ENCODE data around the gene ACTL9. TPM values are rescaled to one million over a fixed set of nuclear protein-coding genes. Genes with fewer than 3 reads are reported as not detected.

ACTL9 gene
- total RNA-seq, 4 donors from 2014 or later = not detected

DNA sequence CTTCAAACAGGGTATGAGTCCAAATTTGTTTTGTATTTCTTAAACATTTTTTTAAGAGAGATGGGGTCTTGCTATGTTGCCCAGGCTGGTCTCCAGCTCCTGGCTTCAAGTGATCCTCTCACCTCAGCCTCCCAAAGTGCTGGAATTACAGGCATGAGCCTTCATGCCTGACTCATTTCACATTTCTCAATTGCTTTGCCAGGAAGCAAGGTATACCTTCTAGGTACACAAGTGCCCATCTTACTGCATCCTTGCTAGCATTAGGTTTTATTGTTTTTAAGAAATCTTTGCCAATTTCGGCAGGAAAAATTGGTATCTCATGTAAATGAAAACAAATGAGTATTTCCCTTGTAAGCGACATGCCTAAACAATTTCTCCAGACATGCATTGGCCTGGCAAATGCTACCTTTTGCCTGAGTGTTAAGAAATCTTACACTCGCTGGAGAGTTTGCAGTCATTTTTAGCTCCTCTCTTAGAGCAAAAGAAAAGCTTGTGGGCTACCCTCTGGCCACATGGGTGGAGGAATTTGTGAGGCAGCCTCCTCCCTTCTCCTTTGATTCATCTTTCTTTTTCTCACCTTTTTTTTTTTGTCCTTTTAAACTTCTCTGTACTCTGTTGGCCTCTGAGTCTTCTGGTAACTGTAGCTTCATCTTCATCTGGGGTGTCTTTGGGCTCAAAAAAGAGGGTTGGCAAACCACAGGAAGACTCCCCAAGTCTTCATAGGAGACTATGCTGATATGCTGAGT lies 33.0 kb downstream of the ACTL9 start:
- TF ChIP-seq, protein P1, sequence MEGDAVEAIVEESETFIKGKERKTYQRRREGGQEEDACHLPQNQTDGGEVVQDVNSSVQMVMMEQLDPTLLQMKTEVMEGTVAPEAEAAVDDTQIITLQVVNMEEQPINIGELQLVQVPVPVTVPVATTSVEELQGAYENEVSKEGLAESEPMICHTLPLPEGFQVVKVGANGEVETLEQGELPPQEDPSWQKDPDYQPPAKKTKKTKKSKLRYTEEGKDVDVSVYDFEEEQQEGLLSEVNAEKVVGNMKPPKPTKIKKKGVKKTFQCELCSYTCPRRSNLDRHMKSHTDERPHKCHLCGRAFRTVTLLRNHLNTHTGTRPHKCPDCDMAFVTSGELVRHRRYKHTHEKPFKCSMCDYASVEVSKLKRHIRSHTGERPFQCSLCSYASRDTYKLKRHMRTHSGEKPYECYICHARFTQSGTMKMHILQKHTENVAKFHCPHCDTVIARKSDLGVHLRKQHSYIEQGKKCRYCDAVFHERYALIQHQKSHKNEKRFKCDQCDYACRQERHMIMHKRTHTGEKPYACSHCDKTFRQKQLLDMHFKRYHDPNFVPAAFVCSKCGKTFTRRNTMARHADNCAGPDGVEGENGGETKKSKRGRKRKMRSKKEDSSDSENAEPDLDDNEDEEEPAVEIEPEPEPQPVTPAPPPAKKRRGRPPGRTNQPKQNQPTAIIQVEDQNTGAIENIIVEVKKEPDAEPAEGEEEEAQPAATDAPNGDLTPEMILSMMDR (IDR thresholded peaks at IDR 0.05; ENCODE audit: low read depth) = no peak

DNA sequence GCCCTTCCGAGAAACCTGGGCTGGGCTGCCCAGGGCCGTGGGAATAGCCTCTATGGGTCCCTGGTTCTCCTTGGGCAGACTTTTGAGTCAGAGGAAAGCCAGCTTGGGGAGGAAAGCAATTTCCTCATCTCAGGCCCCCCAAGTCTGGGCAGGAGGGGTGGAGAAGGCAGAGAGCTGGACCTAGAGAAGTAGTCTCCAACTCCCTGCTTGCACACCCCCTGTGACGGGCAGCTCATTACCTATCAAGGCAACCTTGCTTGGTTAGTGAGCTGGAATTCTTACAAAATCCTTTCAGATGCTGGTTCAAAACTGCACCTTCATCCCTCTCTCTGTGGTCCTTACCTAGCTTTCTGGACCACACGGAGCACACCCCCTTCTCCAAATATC lies 33.9 kb downstream of the ACTL9 start:
- TF ChIP-seq, protein P1 (IDR thresholded peaks at IDR 0.05; ENCODE audit: low read depth) = no peak

DNA sequence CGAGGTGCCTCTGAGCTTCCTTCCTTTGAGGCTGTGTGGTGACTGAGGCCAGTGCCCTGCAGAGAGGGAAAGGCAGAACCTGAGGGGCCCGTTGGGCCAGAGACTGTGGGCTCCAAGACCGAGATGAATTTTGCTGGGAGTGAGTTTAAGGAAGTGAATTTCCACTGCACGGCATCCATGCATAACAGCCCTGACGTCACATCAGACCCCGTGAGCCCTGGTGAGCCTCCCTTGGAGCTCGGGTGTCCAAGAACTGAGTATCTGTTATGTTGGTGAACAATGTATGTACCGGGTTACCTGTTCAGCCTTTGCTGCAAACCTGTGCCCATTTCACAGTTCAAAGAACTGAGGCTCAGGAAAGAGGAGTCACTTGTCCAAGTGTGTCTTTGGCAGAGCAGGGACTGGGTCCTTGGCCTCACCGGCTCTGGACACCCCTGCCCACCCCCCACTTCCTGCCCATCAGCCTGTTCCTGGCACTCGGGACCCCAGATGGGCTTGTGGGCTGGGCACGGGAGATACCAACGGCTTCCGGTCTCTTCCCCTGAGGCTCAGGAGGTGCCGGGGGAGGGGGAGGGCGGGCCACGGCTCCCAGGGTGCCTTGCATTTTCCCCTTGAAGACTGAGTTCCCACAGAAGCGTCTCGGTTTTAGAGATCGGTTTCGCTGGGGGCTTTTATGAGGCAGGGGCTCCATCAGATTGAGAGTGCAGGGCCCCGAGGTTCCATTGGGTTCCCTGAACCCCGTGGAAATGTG lies 34.5 kb downstream of the ACTL9 start:
- TF ChIP-seq, protein P1 (IDR thresholded peaks at IDR 0.05; ENCODE audit: low read depth) = no peak

DNA sequence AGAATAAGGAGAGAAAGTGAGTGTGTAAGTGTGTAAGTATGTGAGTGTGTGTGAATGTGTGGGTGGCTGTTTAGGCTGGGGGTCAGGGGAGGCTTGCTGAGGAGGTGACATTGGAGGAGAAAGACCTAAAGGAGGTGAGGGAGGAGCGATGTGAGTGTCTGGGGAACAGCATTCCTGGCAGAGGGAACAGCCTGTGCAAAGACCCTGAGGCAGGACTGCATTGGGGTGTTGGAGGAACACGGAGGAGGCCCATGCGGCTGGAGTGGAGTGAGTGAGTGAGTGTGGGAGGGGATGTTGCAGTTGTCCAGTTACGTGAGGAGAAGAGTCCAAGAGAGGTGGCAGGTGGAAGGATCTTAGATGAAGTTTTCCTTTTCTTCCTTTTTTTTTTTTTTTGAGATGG lies 36.3 kb downstream of the ACTL9 start:
- TF ChIP-seq, protein P1 (IDR thresholded peaks at IDR 0.05; ENCODE audit: low read depth) = no peak

DNA sequence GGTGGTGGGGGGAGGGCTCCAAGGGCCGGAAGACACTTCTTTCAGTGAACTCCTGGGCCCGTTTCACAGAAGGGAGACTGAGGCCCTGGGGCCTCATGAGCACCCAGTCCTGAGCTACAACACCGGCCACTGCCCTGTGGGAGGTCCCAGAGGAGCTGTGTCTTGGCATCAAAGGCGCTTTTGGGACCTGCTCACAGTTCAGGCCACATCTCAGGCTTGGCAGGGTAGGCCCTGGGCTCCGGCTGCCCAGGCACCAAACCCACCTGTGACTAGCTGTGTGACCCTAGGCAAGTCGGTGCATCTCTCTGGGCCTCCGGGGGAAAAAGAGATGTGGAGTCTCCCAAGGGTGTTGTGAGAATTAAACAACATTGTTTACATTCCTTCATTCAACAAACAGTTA lies 38.7 kb downstream of the ACTL9 start:
- TF ChIP-seq, protein P1 (IDR thresholded peaks at IDR 0.05; ENCODE audit: low read depth) = no peak

DNA sequence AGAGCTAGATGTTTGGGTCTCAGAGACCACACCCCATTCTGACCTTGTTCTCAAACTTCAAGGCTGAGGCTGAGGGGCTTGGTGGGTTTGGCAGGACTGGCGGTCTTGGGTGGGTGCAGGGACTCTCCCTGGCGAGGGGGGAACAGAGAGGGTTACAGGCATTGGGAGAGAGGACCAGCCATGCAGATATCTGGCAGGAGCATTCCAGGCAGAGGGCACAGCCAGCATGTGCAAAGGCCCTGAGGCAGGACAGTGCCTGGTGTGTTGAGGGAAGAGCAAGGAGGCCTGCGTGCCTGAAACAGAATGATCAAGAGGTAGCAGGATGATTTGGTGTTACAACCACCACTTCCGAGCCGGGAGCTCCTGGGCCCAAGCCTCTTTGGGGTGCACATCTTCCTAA lies 40.7 kb downstream of the ACTL9 start:
- TF ChIP-seq, protein P1 (IDR thresholded peaks at IDR 0.05; ENCODE audit: low read depth) = no peak

DNA sequence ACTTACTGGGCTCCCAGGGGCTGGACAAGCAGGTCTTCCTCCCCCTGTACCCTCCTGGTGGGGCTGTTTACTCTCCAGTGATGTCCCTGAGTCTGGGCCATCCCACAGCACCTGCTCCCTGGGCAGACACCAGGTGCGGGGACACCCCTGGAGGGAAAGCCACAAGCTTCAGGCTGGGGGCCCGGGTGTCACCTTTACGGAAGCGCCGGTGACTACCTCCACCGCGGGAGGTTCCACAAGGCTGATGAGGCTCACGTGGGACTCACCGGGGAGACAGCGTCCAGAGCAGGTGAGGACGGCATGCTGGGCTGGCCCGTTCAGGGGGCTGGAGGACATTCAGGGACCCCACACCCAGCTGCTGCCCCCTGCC lies 43.3 kb downstream of the ACTL9 start:
- TF ChIP-seq, protein P1 (IDR thresholded peaks at IDR 0.05; ENCODE audit: low read depth) = no peak
